ENCODE measurements around the gene IL34. TPM values are rescaled to one million over a fixed set of nuclear protein-coding genes. Genes with fewer than 3 reads are reported as not detected.

The IL34 gene
- total and polyA plus RNA-seq, 4 donors, result 0.25 to 0.93 (median 0.42) TPM

DNA sequence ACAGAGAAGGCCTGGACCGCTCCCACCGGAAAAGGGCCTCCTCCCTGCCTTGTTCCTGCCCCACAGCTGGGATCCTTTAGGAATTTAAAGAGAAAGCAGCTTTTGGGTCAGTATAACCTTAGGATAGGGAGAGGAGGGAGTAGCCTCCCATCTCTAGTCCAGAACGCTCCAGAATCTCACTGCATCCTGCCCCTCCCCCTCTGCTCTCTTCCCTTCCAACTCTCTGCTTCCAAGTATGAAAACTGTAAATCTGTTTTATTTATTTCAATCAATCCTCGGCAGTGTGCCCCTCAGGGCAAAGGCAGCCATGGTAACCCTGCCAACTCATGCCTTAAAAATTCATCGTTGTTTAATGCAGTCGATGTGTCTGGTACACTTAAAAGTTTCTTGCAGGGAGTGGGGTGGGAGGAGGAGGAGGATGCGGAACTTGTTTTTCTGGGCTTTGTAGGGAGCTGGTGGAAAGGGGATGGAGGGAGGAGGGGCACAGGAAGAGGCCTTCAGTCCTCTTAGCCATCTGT is 60.6 kb downstream of the IL34 start:
- Histone ChIP-seq H3K27ac (ENCODE audit: low read depth in 1 of 2, low read length in 2 of 2) (no peak overlapping the region), H3K9me3 (ENCODE audit: control insufficient read depth in 4 of 4, low read length in 3 of 4) (no peaks in the 10 kb centered on the region), H3K4me3 (ENCODE audit: low read depth in 1 of 3, low read length in 3 of 3) (no peak overlapping the region), H3K36me3 (ENCODE audit: control insufficient read depth in 4 of 4, insufficient read depth in 3 of 4, low read depth in 1 of 4, low read length in 3 of 4) (no peaks in the 10 kb centered on the region), H3K27me3 (ENCODE audit: control insufficient read depth in 4 of 4, insufficient read depth in 4 of 4, low read length in 3 of 4) (no peaks in the 10 kb centered on the region), H3K4me1 (ENCODE audit: control insufficient read depth in 4 of 4, insufficient read depth in 4 of 4, low read length in 3 of 4) (peaks cover 25 to 50% (median 41%) of the 10 kb centered on the region in 4 donors), H3K9ac (ENCODE audit: low read depth in 1 of 2, low read length in 2 of 2) (no peak overlapping the region)
- TF ChIP-seq RXRA (IDR thresholded peaks at IDR 0.05), result no peak
- TF ChIP-seq, protein P1, sequence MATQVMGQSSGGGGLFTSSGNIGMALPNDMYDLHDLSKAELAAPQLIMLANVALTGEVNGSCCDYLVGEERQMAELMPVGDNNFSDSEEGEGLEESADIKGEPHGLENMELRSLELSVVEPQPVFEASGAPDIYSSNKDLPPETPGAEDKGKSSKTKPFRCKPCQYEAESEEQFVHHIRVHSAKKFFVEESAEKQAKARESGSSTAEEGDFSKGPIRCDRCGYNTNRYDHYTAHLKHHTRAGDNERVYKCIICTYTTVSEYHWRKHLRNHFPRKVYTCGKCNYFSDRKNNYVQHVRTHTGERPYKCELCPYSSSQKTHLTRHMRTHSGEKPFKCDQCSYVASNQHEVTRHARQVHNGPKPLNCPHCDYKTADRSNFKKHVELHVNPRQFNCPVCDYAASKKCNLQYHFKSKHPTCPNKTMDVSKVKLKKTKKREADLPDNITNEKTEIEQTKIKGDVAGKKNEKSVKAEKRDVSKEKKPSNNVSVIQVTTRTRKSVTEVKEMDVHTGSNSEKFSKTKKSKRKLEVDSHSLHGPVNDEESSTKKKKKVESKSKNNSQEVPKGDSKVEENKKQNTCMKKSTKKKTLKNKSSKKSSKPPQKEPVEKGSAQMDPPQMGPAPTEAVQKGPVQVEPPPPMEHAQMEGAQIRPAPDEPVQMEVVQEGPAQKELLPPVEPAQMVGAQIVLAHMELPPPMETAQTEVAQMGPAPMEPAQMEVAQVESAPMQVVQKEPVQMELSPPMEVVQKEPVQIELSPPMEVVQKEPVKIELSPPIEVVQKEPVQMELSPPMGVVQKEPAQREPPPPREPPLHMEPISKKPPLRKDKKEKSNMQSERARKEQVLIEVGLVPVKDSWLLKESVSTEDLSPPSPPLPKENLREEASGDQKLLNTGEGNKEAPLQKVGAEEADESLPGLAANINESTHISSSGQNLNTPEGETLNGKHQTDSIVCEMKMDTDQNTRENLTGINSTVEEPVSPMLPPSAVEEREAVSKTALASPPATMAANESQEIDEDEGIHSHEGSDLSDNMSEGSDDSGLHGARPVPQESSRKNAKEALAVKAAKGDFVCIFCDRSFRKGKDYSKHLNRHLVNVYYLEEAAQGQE (IDR thresholded peaks at IDR 0.05), result no peak
- TF ChIP-seq NR2F2 (IDR thresholded peaks at IDR 0.05), result no peak
- TF ChIP-seq CTCF (IDR thresholded peaks at IDR 0.05; ENCODE audit: low read depth, low read length, missing input control), result no peak
- TF ChIP-seq RAD21 (IDR thresholded peaks at IDR 0.05), result no peak
- no peak for TF ChIP-seq TAF1 (conservative IDR thresholded peaks at IDR 0.05)
- no peak for TF ChIP-seq SP1 (IDR thresholded peaks at IDR 0.05)
- DNase-seq (ENCODE audit: low spot score), result no peak
- WGBS, result 78% methylated on average over 7 of the region's 7 CpGs

DNA sequence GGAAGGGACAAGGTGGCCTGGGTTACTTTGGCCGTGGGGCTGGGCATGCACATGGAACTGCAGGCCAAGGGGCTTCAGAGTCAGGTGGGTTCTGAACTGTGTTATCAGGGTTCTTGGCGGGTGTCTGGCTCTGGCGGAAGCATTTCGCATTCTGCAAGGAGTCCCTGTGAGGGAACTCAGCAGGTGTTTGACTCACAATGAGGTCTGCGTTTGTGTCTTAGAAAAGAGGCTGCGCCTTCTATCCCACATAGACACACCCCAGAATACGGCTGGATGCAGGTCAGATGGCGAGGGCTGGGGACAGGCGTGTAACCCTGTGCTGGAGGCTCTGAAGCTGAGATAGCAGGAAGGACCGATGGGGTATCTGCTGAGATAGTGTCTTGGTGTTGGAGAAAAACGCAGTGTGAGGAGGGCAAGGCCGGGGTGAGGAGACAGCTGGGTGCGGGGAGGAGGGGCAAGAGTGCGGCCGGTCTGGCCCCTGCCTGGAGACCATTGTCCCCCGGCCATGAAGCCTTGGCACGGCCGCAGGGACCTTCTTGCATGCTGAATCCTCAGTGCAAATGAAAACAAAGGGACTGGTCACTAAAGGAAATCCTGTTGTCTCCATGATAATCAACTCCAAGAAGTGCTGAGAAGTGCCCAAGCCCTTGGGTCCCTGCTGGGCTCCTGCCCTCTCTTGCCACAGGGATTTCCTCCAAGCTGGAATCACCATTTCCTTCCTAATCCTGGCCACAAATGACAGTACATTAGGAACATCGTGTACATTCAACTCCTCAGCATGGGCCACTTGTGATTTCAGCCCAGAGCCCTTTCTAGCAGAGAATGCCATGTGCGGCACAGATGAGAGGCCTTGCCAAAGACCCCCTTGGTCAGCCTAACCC is 62.2 kb downstream of the IL34 start:
- no peaks in the 10 kb centered on the region for H3K27me3 ChIP-seq (ENCODE audit: control insufficient read depth in 4 of 4, insufficient read depth in 4 of 4, low read length in 3 of 4)
- DNase-seq (ENCODE audit: low spot score), result no peak
- H3K36me3 ChIP-seq (ENCODE audit: control insufficient read depth in 4 of 4, insufficient read depth in 3 of 4, low read depth in 1 of 4, low read length in 3 of 4), result no peaks in the 10 kb centered on the region
- H3K4me1 ChIP-seq (ENCODE audit: control insufficient read depth in 4 of 4, insufficient read depth in 4 of 4, low read length in 3 of 4), result peaks cover 15 to 34% (median 27%) of the 10 kb centered on the region in 4 donors
- H3K9ac ChIP-seq (ENCODE audit: low read depth in 1 of 2, low read length in 2 of 2), result no peak overlapping the region
- 83% methylated on average over 20 of the region's 20 CpGs for WGBS
- no peak overlapping the region for H3K4me3 ChIP-seq (ENCODE audit: low read depth in 1 of 3, low read length in 3 of 3)
- no peaks in the 10 kb centered on the region for H3K9me3 ChIP-seq (ENCODE audit: control insufficient read depth in 4 of 4, low read length in 3 of 4)
- H3K27ac ChIP-seq (ENCODE audit: low read depth in 1 of 2, low read length in 2 of 2), result no peak overlapping the region
- no peak for TF ChIP-seq JUND (IDR thresholded peaks at IDR 0.05)
- no peak for TF ChIP-seq FOXA1 (IDR thresholded peaks at IDR 0.05)
- no peak for TF ChIP-seq ZBTB33 (IDR thresholded peaks at IDR 0.05)
- no peak for TF ChIP-seq TAF1 (conservative IDR thresholded peaks at IDR 0.05)
- TF ChIP-seq HNF4A (conservative IDR thresholded peaks at IDR 0.05), result no peak
- TF ChIP-seq RAD21 (IDR thresholded peaks at IDR 0.05), result no peak
- TF ChIP-seq CTCF (IDR thresholded peaks at IDR 0.05; ENCODE audit: low read depth, low read length, missing input control), result no peak
- no peak for TF ChIP-seq ATF3 (IDR thresholded peaks at IDR 0.05)
- TF ChIP-seq, protein P2, sequence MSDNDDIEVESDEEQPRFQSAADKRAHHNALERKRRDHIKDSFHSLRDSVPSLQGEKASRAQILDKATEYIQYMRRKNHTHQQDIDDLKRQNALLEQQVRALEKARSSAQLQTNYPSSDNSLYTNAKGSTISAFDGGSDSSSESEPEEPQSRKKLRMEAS (IDR thresholded peaks at IDR 0.05), result no peak
- TF ChIP-seq YY1 (IDR thresholded peaks at IDR 0.05), result no peak
- no peak for TF ChIP-seq GABPA (IDR thresholded peaks at IDR 0.05 in 1 of 2, conservative IDR thresholded peaks at IDR 0.05 in 1 of 2)
- TF ChIP-seq SP1 (IDR thresholded peaks at IDR 0.05), result no peak
- no peak for TF ChIP-seq NR2F2 (IDR thresholded peaks at IDR 0.05)
- TF ChIP-seq, protein P1 (IDR thresholded peaks at IDR 0.05), result no peak
- TF ChIP-seq RXRA (IDR thresholded peaks at IDR 0.05), result no peak
